Omental fat pad (tissue), 4 donors: ENCODE data around the gene FDXACB1. TPM values are rescaled to one million over a fixed set of nuclear protein-coding genes. Genes with fewer than 3 reads are reported as not detected.
"Not testable (repeated sequence)": the region's sequence is repeated elsewhere in the genome, so short reads cannot be mapped to it uniquely, and the experiment has no call there.

Source experiments
- ATAC-seq: fragments of 150-250 bp; one replicate; pipeline ENCODE4 v1.9.1; 2016; ENCODE audit warnings: mild to moderate bottlenecking, moderate library complexity; ENCODE audit not compliant: low FRiP score
- DNase-seq: peaks from one replicate; pipeline ENCODE4 v3.0.0-alpha.2; 2019; ENCODE audit warnings: low spot score
- total RNA-seq, 4 donors: library from RNA; depleted of rRNA; stranded (reverse); fragments of >200 nt; gene quantifications; one replicate each; pipeline ENCODE4 v1.1.0, GENCODE V29; 2016
- TF ChIP-seq, protein P1 (sequence below), 3 donors: fragments of 450-650 bp; IDR thresholded peaks; one replicate each; pipeline ENCODE4 v1.5.1; 2016 to 2017; ENCODE audit warnings: antibody characterized with exemption in 3 of 3, mild to moderate bottlenecking in 3 of 3, moderate library complexity in 2 of 3

FDXACB1 gene
- total RNA-seq, 4 donors from 2014 or later: 1.1 to 2.7 (median 1.6) TPM

DNA sequence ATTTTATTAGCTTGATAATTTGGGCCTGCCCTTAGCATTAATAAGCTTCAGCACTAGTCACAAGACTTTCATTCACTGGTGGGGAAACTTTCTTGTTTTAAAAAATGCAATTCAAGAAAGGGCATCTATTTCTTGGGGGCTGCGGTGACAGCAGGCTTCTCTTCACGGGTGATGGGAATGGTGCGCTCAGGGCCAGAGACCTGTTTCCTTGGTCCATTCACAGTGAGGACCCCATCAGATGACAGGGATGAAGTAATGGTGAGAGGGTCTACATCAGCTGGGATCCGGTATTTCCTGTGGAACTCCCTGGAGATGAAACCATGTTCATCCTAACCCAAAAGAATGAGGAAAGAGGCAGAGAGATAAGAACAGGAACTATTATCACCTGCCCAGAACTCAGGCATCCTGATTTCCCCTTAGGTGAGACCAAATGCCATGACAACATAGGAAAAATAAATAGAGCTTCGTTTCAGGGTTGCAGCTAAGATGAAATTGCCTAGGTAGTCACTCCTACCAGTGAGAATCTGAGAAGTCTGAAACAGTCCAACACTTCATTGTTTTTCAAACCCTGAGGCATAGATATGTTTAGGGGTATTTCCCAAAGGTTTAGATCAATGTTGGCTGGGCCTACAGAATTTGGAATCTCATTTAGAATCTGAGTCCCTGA is 29.8 kb upstream of the FDXACB1 start:
- no peak for ATAC-seq
- no peak for DNase-seq

DNA sequence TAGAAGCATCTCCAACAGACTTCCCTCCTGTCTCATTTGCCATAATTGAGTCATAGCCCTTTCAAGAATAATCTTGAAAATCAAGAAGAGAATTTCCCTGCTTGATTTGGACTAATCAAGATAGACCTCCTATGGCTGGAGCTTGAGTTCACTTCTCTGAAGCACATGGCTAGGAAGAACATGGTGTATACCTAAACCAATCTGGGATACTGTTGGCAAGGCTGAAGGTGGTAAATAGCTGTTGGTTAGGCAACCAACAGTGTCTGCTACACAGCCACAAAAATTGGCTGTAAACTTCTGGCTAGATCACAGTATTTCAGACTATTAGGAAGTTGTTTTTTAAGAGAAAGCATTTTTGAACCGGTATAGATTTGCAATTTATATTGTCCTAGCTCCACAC is 27.7 kb upstream of the FDXACB1 start:
- no peak for ATAC-seq

More for the DNA sequence above, 29.8 kb upstream of the FDXACB1 start:
- TF ChIP-seq, protein P1, sequence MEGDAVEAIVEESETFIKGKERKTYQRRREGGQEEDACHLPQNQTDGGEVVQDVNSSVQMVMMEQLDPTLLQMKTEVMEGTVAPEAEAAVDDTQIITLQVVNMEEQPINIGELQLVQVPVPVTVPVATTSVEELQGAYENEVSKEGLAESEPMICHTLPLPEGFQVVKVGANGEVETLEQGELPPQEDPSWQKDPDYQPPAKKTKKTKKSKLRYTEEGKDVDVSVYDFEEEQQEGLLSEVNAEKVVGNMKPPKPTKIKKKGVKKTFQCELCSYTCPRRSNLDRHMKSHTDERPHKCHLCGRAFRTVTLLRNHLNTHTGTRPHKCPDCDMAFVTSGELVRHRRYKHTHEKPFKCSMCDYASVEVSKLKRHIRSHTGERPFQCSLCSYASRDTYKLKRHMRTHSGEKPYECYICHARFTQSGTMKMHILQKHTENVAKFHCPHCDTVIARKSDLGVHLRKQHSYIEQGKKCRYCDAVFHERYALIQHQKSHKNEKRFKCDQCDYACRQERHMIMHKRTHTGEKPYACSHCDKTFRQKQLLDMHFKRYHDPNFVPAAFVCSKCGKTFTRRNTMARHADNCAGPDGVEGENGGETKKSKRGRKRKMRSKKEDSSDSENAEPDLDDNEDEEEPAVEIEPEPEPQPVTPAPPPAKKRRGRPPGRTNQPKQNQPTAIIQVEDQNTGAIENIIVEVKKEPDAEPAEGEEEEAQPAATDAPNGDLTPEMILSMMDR (IDR thresholded peaks at IDR 0.05): no peak

DNA sequence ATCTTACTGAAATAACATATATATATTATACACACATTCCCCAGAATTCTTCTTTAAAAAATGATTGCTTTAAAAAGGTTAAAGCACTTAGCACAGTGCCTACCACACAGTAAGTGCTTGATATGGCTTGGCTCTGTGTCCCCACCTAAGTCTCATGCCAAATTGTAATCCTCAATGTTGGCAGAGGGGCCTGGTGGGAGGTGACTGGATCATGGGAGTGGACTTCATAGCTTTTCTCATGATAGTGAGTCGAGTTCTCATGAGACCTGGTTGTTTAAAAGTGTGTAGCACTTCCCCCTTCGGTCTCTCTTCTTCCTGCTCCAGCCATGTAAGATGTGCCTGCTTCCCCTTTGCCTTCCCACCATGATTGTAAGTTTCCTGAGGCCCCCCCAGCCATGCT is 26.4 kb upstream of the FDXACB1 start:
- TF ChIP-seq, protein P1 (IDR thresholded peaks at IDR 0.05): no peak
- DNase-seq: no peak
- no peak for ATAC-seq

More for the DNA sequence above, 27.7 kb upstream of the FDXACB1 start:
- DNase-seq: no peak
- TF ChIP-seq, protein P1 (IDR thresholded peaks at IDR 0.05): no peak

DNA sequence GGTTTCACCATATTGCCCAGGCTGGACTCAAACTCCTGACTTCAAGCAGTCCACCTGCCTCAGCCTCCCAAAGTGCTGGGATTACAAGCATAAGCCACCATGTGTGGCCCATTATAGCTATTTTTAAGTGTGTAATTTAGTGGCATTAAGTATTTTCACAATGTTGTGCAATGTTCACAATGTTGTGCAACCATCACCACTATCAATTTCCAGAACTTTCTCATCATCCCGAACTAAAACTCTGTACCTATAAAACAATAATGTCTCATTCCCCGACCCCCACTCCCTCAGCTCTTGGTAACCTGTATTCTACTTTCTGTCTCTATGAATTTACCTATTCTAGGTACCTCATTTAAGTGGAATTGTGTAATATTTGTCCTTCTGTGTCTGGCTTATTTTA is 7.9 kb upstream of the FDXACB1 start:
- no peak for DNase-seq
- ATAC-seq: no peak
- TF ChIP-seq, protein P1 (IDR thresholded peaks at IDR 0.05): no peak

DNA sequence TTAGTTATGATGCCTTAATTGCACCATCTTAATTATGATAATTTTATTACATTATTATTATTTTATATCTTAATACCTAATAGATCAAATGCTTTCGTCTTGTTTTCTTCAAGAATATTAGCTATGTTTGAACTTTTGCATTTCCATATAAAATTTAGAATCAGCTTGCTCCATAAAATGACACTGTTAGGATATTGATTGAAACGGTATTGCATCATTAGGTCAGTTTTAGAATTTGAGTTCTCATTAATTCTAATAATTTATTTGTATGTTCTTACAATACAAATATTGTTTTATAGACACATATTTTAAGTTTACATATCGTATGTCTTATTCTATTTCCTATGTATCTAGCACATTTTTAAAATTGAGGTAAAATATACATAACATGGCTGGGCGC is 7.1 kb upstream of the FDXACB1 start:
- DNase-seq: no peak

DNA sequence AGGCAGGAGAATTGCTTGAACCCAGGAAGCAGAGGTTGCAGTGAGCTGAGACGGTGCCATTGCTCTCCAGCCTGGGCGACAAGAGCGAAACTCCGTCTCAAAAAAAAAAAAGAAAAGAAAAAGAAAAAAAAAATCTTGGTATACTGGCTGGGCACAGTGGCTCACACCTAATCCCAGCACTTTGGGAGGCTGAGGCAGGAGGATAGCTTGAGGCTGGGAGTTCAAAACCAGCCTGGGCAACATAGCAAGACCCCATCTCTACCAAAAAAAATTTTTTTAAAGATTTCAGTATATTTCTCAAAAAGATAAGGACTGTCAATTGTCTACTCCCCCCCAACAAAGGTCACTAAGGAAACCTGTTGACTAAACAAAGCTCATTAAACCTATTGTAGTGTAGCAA is 6.1 kb upstream of the FDXACB1 start:
- ATAC-seq, DNase-seq: not testable (repeated sequence)

More for the DNA sequence above, 7.1 kb upstream of the FDXACB1 start:
- TF ChIP-seq, protein P1 (IDR thresholded peaks at IDR 0.05): no peak
- no peak for ATAC-seq

DNA sequence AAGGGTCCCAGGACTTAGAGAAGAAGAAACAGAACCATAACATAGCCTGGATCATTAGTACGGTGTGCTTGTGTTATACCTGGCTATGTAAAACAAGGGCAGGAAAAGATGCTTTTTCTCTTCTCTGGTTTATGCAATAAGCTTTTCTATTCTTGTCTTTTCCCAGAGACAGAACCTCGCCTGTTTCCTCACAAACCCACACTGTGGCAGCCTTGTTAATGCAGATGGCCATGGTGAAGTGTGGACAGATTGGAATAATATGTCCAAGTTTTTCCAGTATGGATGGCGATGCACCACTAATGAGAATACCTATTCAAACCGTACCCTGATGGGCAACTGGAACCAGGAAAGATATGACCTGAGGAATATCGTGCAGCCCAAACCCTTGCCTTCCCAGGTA is 3.2 kb upstream of the FDXACB1 start:
- DNase-seq (no peak), ATAC-seq (no peak)
- TF ChIP-seq, protein P1 (IDR thresholded peaks at IDR 0.05): no peak
